SKM-1 (cell line): ENCODE results near the gene OR10G8.
"Not testable (repeated sequence)": the region's sequence is repeated elsewhere in the genome, so short reads cannot be mapped to it uniquely, and the experiment has no call there.

Source experiments
- DNase-seq: peaks from one replicate; lab custom pipeline; 2025; ENCODE audit not compliant: unreplicated experiment; lab: John Stamatoyannopoulos, UW

The OR10G8 gene

GRCh38 chr11:124026498-124026897 is at the start of gene OR10G8:
Gene OR10G8, plus strand, starts transcription at chr11:124026798. Its CDS starts 2,825 bp downstream, at chr11:124029623.
- DNase-seq = no peak

DNA sequence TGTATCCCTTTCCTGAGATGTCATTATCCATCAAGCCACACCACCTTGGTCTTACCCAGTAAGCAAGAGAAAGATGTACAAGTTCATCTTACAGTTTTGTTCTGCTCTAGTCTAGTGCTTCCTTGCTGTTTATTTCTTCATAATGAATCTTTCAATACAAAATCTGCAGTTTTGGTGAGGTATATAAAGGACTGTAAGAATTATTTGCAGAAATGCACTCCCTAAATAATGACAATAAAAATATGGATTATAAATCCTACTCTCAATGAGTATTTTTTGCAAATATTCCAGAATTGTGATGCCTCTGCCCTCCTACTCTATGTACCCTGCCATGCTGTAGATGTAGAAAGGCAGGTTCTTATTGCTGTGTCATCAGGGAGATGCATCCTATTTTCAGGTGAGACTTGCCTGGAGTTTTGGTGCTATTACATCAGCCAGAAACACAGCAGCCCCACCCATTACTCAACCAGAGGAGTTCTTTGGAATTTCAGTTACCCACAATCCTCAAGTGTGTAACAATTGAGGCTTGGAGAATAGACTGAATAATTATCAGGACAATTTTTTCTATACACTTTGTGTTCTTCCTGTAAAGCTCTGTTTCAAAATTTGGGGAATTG is 48.8 kb upstream of the OR10G8 start, which contains the start of gene OR10S1:
Gene OR10S1, minus strand, starts transcription at position 51 of the 617 bp plus-strand sequence. CDS start 117 bp downstream, outside the sequence.
- no peak for DNase-seq

- DNase-seq = no peak
Measured at GRCh38 chr11:123979311-123979710, 47.3 kb upstream of the OR10G8 start.

DNA sequence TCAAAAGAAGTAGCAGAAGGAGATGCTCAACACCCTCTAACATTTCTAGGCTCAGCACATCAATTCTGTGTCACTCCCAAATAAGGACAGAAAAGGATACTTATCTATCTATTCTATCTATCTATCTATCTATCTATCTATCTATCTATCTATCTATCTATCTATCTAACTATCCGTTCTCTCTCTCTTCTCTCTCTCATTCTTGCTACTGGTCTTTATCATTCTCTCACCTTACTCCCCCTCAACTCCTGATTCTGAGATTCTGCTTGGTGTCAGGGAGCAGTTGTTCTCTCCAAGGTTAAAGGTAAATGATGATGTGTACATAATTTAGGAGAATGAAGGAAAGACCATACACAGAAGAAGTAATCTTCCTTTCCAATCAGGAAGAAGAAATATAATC is 31.5 kb upstream of the OR10G8 start, which contains the start of gene OR10G6:
Gene OR10G6, minus strand, starts transcription at position 43 of the 400 bp plus-strand sequence. Its CDS starts 0 bp downstream, at position 43.
- no peak for DNase-seq

GRCh38 chr11:124012697-124013096 is 13.9 kb upstream of the OR10G8 start, which contains the start of gene OR10G4:
Gene OR10G4, plus strand, starts transcription at chr11:124012997. Its CDS starts 2,578 bp downstream, at chr11:124015575.
- no peak for DNase-seq

DNA sequence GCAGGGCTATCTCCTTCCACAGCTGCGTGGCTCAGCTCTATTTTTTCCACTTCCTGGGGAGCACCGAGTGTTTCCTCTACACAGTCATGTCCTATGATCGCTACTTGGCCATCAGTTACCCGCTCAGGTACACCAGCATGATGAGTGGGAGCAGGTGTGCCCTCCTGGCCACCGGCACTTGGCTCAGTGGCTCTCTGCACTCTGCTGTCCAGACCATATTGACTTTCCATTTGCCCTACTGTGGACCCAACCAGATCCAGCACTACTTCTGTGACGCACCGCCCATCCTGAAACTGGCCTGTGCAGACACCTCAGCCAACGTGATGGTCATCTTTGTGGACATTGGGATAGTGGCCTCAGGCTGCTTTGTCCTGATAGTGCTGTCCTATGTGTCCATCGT is 10.8 kb upstream of the OR10G8 start:
- not testable (repeated sequence) for DNase-seq

DNA sequence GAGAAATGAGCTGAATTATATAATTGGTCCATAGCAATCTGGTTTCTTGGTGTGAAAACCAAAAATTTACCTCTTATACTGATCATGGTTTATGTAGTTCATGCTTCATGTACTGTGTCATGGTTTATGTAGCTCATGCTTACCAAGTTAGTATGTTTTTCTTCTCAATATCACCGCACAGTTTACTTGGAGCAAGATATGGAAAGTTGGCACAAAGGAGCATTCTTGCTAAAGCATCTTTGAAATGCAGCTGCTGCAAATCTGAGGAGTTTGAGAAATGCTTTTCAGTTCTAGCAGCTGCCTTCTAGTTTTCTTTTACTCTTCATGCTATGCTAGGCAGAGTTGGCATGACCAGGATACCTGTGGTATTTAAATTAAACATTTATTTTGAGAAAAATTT is 10.1 kb downstream of the OR10G8 start:
- DNase-seq = no peak

GRCh38 chr11:124039557-124039956 is 13.0 kb downstream of the OR10G8 start:
- no peak for DNase-seq

DNA sequence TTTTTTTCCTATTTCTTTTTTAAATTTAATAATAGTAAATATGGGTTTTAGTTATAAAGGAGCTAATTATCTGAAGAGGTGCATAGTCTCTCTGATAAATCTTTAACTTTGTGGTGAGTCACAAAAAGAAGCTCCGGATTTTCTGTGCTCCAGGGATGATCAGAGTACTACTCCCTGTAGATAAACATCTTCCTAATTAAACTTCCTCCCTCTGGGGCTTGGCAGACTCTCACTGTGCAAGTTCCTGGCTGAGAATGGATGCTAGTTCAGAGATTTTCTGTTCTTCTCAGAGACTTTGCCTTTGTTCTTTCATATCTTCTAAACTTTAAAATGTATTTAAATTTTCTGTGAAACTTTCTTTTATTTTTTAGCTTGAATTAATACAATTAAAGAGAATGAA is 14.7 kb downstream of the OR10G8 start, which contains the start of gene OR10G7:
Gene OR10G7, minus strand, starts transcription at position 72 of the 400 bp plus-strand sequence. CDS start 2,324 bp downstream, outside the sequence.
- no peak for DNase-seq

- DNase-seq = no peak
Measured at GRCh38 chr11:124043420-124043819, 16.8 kb downstream of the OR10G8 start.

DNA sequence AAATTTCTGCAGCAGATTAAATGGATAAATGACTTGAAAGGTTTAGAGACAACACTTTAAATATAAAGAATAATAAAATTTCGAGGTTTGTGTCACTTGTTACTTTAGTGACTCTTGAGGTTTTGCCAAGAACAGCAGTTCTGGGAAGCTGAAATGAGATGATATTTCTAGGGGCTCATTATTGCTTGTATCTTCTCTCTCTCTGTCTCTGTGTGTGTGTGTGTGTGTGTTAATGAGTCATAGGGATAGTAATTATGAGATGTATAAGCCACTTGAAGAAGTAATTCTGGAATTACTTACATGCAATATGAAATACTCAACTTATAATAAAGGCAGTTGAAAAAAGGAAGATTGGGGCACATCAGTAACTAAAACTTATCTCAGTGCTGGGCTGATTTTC is 24.1 kb downstream of the OR10G8 start:
- no peak for DNase-seq

DNA sequence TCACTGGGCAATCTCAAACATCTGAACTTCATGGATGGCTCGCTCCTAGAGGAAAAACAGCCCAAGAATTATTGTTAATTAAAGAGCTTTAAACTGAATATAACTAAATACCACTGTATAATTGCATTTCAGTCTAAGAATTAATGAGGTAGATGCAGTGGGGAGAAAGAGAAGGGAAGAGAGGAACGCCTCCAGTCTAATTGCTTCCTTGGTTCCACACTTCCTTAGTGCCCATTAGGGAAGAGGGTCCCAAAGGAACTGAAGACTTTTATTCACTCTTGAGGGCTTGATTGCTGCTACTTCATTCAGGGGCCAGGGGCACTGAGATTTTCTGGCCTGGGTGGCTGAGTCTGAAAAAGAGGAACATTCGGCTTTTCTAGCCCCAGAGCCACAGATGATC is 26.4 kb downstream of the OR10G8 start:
- no peak for DNase-seq

GRCh38 chr11:124068601-124069110 is 42.1 kb downstream of the OR10G8 start:
- DNase-seq = no peak

- no peak for DNase-seq
Measured at GRCh38 chr11:124069429-124070401, 43.1 kb downstream of the OR10G8 start.

DNA sequence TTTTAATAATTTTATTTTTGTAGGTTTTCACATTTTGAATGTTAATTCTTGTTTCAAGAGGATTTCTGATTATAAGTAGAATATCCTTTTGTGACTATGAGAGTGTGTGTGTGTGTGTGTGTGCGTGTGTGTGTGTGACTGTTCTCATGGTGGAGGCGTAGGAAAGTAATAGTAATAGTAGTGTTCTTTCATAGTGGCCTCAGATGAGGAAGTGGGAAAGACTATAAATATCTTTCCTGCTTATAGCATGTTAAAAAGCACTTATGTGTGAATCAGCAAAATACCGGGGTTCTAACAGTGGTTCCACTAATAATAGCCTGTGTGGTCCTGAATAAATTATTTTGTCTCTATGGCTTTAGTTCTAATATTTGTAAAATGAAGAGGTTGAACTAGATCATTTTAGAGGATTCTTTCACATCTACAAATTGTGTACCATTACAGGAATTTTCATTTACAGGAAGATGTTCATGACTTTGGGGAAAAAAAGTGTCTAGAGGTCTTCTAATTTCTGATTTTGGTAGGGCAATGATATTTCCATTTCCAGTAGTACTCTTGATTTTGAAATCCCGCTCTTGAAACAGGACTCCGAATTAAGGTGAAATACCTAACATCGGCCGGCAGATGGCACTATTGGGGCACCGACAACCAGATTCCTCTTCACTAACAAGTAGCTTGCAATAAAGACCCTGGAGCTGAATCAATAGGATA is 44.5 kb downstream of the OR10G8 start:
- peak; percentile 73 for DNase-seq

DNA sequence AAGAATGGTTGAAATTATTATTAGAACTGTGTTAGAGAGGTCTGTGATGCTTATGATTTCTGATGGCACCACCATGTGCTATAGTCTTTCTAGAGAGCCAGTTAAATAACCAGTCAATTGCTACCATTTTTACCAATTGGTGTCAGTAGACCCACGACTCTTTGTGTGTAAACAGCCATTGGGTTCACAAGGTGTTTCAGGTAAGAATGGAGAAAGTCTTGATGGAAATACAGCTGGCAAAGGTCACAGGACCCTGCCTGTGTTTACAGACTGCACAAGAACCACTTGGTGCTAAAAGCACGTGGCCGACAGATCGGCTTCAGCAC is 45.0 kb downstream of the OR10G8 start:
- DNase-seq = no peak

DNA sequence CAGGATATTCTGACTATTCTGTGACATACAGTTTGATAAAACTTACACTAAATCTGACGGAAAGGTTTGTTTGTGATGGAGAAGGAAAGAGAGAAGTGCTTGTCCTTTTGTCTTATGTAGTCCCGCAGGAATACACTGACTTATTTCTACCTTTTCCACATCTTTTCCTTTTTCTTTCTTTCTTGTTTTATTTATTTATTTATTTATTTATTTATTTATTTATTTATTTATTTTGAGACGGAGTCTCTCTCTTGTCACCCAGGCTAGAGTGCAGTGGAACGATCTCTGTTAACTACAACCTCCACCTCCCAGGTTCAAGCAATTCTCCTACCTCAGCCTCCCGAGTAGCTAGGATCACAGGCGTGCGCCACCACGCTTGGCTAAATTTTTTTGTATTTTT is 45.5 kb downstream of the OR10G8 start:
- no peak for DNase-seq

- DNase-seq = no peak
Measured at GRCh38 chr11:124074554-124074953, 48.0 kb downstream of the OR10G8 start.

DNA sequence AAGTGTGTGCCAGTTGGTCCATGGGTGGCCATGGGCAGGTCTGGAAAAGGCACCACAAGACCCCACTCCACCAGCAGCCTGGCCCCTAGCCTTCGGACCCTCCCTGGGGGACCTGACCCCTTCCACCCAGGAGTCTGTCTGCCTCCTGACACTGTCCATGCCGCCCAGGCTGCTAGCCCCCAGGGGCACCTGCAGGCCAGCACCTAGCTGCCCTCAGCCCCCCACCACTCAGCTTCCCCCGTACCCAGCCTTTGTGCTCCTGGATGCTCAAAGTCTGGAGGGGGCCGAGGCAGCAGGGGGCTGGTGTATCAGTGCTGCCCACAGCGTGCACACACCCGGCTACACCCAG is 48.9 kb downstream of the OR10G8 start:
- no peak for DNase-seq

GRCh38 chr11:124075841-124076651 is 49.4 kb downstream of the OR10G8 start:
- no peak for DNase-seq
